HUES6 (cell line): ENCODE measurements around the gene TADA2A.

Source experiments
- H3K27ac ChIP-seq: 2 replicates; pipeline ENCODE4 v1.7.0; 2013; ENCODE audit warnings: low read depth, mild to moderate bottlenecking, low read length, inconsistent platforms
- H3K27me3 ChIP-seq: 2 replicates; pipeline ENCODE4 v1.6.1; 2013; ENCODE audit warnings: low read length; ENCODE audit not compliant: control insufficient read depth, insufficient read depth
- H3K36me3 ChIP-seq: 2 replicates; pipeline ENCODE4 v1.6.1; 2013; ENCODE audit warnings: low read length; ENCODE audit not compliant: control insufficient read depth, insufficient read depth
- H3K4me1 ChIP-seq: 2 replicates; pipeline ENCODE4 v1.6.1; 2013; ENCODE audit warnings: low read length; ENCODE audit not compliant: control insufficient read depth, insufficient read depth
- H3K4me3 ChIP-seq: 2 replicates; pipeline ENCODE4 v1.5.1; 2013; ENCODE audit warnings: low read depth, low read length
- H3K9ac ChIP-seq: one replicate; pipeline ENCODE4 v1.6.1; 2013; ENCODE audit warnings: mild to moderate bottlenecking, low read length
- H3K9me3 ChIP-seq: 2 replicates; pipeline ENCODE4 v1.6.1; 2013; ENCODE audit warnings: low read depth, low read length; ENCODE audit not compliant: control insufficient read depth, insufficient read depth

TADA2A gene

DNA sequence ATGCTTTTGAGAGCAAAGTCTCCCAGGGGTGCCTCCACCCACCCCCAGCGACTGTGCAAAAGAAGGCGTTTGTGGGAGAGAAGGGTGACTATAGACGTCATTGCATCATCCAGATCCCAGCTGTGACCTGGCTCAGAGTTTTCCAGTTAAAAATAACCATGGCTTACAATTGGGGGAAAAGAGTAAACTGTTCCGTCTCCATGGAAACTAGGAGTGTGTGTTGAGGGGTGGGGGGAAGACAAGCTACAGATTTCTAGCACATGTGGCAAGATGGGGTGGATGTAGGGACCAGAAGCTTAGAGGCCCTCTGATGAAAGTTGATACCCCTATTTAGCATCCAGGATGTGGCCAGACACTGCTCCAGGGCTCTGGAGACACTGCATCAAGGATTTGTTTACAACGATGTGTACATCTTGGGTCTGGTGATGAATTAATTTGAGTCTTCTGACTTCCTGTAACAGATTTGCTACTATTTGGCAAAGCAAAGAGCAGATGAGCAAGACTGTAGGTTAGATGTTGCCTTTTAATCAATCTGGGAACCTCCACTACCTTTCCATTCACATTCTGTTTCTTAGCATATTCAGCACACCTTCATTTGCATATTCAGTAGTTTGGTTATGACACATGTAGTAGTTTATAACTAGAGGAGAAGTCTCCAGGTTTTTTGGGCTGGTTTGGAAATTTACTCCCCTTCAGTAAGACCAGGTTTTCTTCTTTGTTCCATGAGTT is 76.8 kb downstream of the TADA2A start:
- Histone ChIP-seq H3K9ac (no peak overlapping the region), H3K4me1 (peaks cover 22% of the 10 kb centered on the region), H3K9me3 (no peaks in the 10 kb centered on the region), H3K4me3 (no peak overlapping the region), H3K27me3 (peaks cover 6% of the 10 kb centered on the region; the same call in 1 of the 2 replicates), H3K36me3 (peaks cover 13% of the 10 kb centered on the region), H3K27ac (no peak overlapping the region)

DNA sequence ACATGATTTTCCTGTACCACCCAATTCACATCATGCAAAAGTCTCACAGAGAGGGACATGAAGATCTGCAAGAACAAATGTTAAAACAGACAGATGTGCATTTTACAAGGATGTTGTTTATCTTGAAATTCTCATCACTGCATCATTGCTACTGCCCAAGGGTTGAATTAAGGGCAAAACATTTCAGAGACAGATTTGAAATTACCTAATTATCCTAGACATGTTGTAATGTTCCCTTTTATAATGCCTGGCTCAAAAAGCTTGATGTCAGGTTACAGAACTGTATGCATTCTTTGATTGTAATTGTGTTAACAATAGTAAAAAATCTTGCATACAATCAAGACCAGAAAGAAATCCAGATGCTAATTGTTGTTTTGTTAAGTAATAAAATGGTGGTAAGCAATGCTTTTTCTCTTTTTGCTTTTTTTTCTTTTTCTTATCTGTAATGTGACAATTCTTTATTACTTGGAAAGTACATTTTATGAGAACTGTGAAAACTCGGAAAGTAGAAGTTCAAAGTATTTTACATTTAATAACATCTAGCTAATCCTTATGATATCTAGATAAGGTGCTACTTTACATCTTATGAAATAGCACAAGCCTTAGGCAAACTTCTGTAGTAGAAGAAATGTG is 79.4 kb downstream of the TADA2A start:
- Histone ChIP-seq H3K36me3 (no peaks in the 10 kb centered on the region), H3K9me3 (no peaks in the 10 kb centered on the region), H3K4me3 (no peak overlapping the region), H3K27me3 (peaks cover 13% of the 10 kb centered on the region; the same call in 1 of the 2 replicates), H3K9ac (no peak overlapping the region), H3K4me1 (peaks cover 28% of the 10 kb centered on the region), H3K27ac (no peak overlapping the region)

GRCh38 chr17:37488009-37488604 is 81.4 kb downstream of the TADA2A start:
- no peaks in the 10 kb centered on the region for H3K36me3 ChIP-seq
- H3K9ac ChIP-seq, result peak overlapping the region; percentile 75
- no peaks in the 10 kb centered on the region for H3K9me3 ChIP-seq
- peak overlapping the region; percentile 77 for H3K4me3 ChIP-seq
- H3K4me1 ChIP-seq, result peaks cover 32% of the 10 kb centered on the region
- H3K27me3 ChIP-seq, result peaks cover 13% of the 10 kb centered on the region; the same call in 1 of the 2 replicates
- no peak overlapping the region for H3K27ac ChIP-seq

DNA sequence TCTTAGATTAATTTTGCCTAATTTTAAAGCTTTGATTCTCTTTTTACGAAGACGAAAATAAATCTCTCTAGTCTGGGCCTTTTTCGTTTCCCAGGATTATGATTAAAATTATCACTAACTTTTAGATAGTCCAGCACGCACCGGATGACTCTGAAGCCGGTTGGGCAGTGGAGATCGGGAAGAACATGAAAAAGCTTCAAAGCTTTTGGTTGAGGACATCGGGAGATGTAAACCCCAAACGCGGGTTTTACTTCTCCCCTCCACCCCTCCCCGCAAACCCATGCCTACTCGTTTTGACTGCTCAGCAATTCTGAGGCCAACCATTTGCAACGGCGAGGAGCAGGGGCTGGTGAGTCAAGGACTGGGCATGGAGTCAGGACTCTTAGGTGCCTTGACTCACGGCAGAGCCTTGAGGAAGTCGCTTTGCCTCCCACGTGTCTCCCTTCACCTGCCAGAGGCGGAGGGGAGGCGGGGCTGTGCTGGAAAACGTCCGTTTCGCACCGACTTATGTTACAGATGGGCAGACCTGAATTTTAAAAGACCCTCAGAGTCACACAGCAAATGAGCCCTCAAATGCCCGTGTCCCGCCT is 82.0 kb downstream of the TADA2A start:
- no peaks in the 10 kb centered on the region for H3K36me3 ChIP-seq
- peak overlapping the region; percentile 61; the same call in 1 of the 2 replicates for H3K27ac ChIP-seq
- peak overlapping the region; percentile 75 for H3K9ac ChIP-seq
- H3K4me1 ChIP-seq, result peaks cover 26% of the 10 kb centered on the region
- peaks cover 13% of the 10 kb centered on the region; the same call in 1 of the 2 replicates for H3K27me3 ChIP-seq
- H3K4me3 ChIP-seq, result peak overlapping the region; percentile 77
- no peaks in the 10 kb centered on the region for H3K9me3 ChIP-seq

DNA sequence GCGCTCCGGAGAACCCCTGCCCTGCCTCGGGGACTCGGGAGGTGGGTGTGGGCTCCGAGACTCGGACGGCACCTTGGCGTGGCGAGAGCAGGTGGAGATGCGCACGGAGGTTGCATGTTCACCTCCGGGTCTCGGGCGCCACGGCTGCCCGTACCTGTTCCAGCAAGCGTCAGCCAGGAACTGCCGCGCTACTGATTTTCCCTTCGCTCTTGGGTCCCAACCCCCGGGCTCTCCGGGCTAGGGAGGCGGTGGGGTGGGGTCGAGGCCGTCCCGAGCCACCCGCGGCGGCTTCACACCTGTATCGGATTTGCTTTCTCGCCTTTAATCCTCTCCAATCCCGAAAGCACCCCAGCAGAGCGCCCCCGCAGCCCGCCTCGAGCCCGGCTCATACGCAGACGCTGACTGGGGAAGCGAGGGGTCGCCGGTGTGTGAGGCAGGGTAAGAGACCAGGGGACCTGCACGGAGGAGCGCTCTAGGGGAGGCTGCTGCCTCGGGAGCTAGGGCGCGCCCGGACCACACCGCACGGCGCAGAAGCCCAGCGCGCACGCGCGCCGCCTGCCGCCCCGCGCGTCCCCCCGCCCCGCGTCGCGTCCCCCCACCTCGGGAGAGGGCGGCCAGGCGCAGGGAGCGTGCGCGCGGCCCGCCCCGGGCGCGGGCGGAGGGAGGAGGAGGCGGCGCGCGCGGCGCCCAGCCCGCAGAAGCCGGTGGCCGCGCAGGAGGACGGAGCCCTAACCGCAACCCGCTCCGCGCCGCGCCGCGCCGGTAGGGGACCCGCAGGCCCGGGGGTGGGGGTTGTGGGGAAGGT is 82.7 kb downstream of the TADA2A start, which contains the start of gene DUSP14:
Gene DUSP14 (plus strand): TSS at position 695 of the 805 bp plus-strand sequence. CDS start 22,382 bp downstream, outside the sequence.
- H3K36me3 ChIP-seq, result no peaks in the 10 kb centered on the region
- H3K9ac ChIP-seq, result peak within 1 kb of the TSS; percentile 75
- peaks cover 26% of the 10 kb centered on the region for H3K4me1 ChIP-seq
- peak within 1 kb of the TSS; percentile 61; the same call in 1 of the 2 replicates for H3K27ac ChIP-seq
- H3K27me3 ChIP-seq, result peaks cover 13% of the 10 kb centered on the region; the same call in 1 of the 2 replicates
- H3K4me3 ChIP-seq, result peak within 1 kb of the TSS; percentile 77
- H3K9me3 ChIP-seq, result no peaks in the 10 kb centered on the region

GRCh38 chr17:37490022-37490587 is 83.4 kb downstream of the TADA2A start:
- H3K4me3 ChIP-seq, result peak overlapping the region; percentile 72
- H3K27ac ChIP-seq, result no peak overlapping the region
- H3K9me3 ChIP-seq, result no peaks in the 10 kb centered on the region
- H3K36me3 ChIP-seq, result no peaks in the 10 kb centered on the region
- H3K27me3 ChIP-seq, result peaks cover 13% of the 10 kb centered on the region; the same call in 1 of the 2 replicates
- peak overlapping the region; percentile 74 for H3K9ac ChIP-seq
- peaks cover 32% of the 10 kb centered on the region for H3K4me1 ChIP-seq

DNA sequence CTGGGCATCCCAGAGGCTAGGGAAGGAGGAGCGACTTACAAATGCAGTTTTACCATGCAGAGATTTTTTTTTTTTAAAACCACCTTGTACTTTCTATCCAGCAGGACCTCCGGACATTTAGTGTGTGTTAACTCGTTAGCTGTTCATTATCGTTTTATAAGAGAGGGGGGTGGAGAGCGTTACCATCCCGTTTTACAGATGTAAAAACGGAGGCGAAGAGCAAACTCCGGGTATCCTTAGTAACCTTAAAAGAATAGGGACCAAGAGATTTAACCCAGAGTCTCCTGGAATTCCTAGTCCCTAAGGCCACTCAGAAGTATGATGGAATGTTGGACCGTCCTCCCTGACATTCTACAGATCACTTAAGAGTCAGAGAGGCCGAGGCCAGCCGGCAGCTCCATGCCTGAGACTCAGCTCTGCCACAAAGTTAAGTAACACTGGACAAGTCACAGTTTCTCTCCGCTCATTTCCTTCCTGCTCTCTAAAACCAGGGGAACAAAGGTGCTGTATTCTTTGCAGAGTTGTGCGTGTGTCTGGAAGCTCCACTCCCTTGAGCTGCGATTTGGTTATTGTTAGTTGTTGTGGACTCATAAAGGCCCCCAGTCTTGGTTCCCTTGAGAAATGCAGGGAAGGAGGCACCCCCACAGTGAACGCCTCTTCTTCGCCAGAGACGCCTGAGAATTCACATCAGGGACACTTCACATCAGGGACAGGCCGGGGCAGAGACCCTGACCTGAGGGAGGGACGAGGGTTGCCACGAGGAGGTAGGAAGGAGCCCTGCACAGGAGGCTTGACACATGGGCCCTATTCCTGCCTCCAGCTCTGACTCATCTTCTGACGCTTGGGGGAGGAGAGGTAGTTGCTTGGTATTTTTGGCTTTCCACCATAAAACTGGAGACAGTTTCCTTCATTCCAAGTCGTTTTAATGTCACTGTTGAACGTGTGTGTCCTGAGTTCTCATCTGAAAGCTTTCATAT is 84.2 kb downstream of the TADA2A start:
- Histone ChIP-seq H3K27me3 (peaks cover 13% of the 10 kb centered on the region; the same call in 1 of the 2 replicates), H3K9me3 (no peaks in the 10 kb centered on the region), H3K36me3 (no peaks in the 10 kb centered on the region), H3K4me1 (peaks cover 36% of the 10 kb centered on the region), H3K4me3 (peak overlapping the region; percentile 72), H3K27ac (no peak overlapping the region; the same call in 1 of the 2 replicates), H3K9ac (peak overlapping the region; percentile 74)

- peaks cover 13% of the 10 kb centered on the region; the same call in 1 of the 2 replicates for H3K27me3 ChIP-seq
- no peaks in the 10 kb centered on the region for H3K36me3 ChIP-seq
- peaks cover 36% of the 10 kb centered on the region for H3K4me1 ChIP-seq
- H3K27ac ChIP-seq, result no peak overlapping the region
- H3K9ac ChIP-seq, result no peak overlapping the region
- H3K4me3 ChIP-seq, result peak overlapping the region; percentile 72; the same call in 1 of the 2 replicates
- no peaks in the 10 kb centered on the region for H3K9me3 ChIP-seq
Measured at GRCh38 chr17:37492167-37492566, 85.5 kb downstream of the TADA2A start.

- H3K36me3 ChIP-seq, result no peaks in the 10 kb centered on the region
- peaks cover 29% of the 10 kb centered on the region for H3K4me1 ChIP-seq
- peaks cover 7% of the 10 kb centered on the region; the same call in 1 of the 2 replicates for H3K27me3 ChIP-seq
- no peak overlapping the region for H3K27ac ChIP-seq
- H3K9ac ChIP-seq, result no peak overlapping the region
- no peak overlapping the region for H3K4me3 ChIP-seq
- no peaks in the 10 kb centered on the region for H3K9me3 ChIP-seq
Measured at GRCh38 chr17:37493249-37494027, 86.8 kb downstream of the TADA2A start.
